H1 (cell line): ENCODE measurements around the gene CLEC7A. TPM values are rescaled to one million over a fixed set of nuclear protein-coding genes. Genes with fewer than 3 reads are reported as not detected.

ENCODE experiments used
- BACH1 ChIP-seq: IDR thresholded peaks from 2 replicates; pipeline ENCODE4 v1.6.1; 2012; ENCODE audit warnings: low read length, improper control_type of control experiment
- EGR1 ChIP-seq: IDR thresholded peaks from 2 replicates; pipeline ENCODE4 v1.6.1; 2011; ENCODE audit warnings: low read depth, low read length, borderline replicate concordance
- EP300 ChIP-seq, 2 experiments: IDR thresholded peaks; 1 replicate in 1 of 2; 2 replicates in 1 of 2; pipeline ENCODE4 v1.6.1; 2011 to 2012; ENCODE audit warnings: low read depth in 2 of 2, low read length in 2 of 2, mild to moderate bottlenecking in 2 of 2, borderline replicate concordance in 1 of 2, inconsistent platforms in 1 of 2, moderate library complexity in 1 of 2
- FOSL1 ChIP-seq: IDR thresholded peaks from 2 replicates; pipeline ENCODE4 v1.6.1; 2011; ENCODE audit warnings: mild to moderate bottlenecking, low read depth, low read length, moderate library complexity; ENCODE audit not compliant: insufficient read depth
- NRF1 ChIP-seq: IDR thresholded peaks from 2 replicates; pipeline ENCODE4 v1.6.1; 2011; ENCODE audit warnings: mild to moderate bottlenecking, low read depth, low read length, improper control_type of control experiment
- POLR2AphosphoS5 ChIP-seq: IDR thresholded peaks from 2 replicates; pipeline ENCODE4 v1.6.1; 2011; ENCODE audit warnings: low read depth, low read length
- RBBP5 ChIP-seq: IDR thresholded peaks from 2 replicates; pipeline ENCODE4 v1.7.1; 2012; ENCODE audit warnings: low read depth, mild to moderate bottlenecking, inconsistent platforms, low read length, moderate library complexity, borderline replicate concordance
- TCF12 ChIP-seq: IDR thresholded peaks from 2 replicates; pipeline ENCODE4 v1.6.1; 2011; ENCODE audit warnings: low read depth, mild to moderate bottlenecking, low read length
- polyA plus RNA-seq, 7 experiments: library from polyadenylated mRNA; depleted of rRNA in 3 of 7; stranded (reverse) in 5 of 7; unstranded in 2 of 7; fragments of >200 nt in 5 of 7; fragments of 200-250 nt in 2 of 7; gene quantifications; 1 replicate in 5 of 7; 2 replicates in 1 of 7; 4 replicates in 1 of 7; pipeline versions ENCODE4 v1.2.1 to v1.2.3, GENCODE V29; 2011 to 2013; ENCODE audit warnings: missing spikeins in 2 of 7, mixed read lengths in 2 of 7
- total RNA-seq: library from RNA; stranded (reverse); fragmentation: NEBNext Ultra II Directional; extraction: Animal tissue kit (Norgen Biotek cat#: 25700); gene quantifications from 2 replicates; pipeline ENCODE4 v1.2.1, GENCODE V29; 2021
- TF ChIP-seq, protein P1 (sequence below): fragments of 300-600 bp; sonication (generic); IDR thresholded peaks from 2 replicates; pipeline ENCODE4 v1.7.1; 2012; ENCODE audit warnings: low read length, moderate library complexity, mild to moderate bottlenecking, inconsistent platforms; ENCODE audit not compliant: insufficient replicate concordance

CLEC7A gene
- total and polyA plus RNA-seq, 2 of the 8 experiments (the other 6 are each of a cell fraction or from before 2014, with no cell fraction given), result 0.09 to 0.15 TPM

DNA sequence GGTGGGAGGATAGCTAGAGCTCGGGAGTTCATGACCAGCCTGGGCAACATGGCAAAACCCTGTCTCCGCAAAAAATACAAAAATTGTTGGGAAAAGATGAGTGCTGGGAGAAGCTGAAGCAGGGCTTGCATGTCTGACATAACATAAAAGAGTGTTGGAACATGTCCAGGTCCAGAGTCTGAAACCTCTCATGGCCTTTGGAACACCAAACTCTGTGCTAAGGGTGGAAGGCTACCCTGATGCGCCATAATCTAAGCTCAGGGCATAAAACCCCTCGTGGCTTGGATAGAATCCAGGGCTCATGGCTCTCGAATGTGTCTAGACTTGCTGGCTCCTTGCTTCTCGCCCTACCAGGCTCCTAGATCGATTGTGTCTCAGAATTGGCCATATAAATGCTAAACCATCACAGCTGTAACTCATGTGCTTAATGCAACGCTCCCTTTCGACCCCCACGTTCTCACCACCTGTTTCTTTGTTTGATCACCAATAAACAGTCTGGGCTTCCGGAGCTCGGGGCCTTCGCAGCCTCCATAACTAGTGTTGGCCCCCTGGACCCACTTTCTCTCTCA, 6.7 kb upstream of the CLEC7A start (continued):
- TF ChIP-seq, protein P1, sequence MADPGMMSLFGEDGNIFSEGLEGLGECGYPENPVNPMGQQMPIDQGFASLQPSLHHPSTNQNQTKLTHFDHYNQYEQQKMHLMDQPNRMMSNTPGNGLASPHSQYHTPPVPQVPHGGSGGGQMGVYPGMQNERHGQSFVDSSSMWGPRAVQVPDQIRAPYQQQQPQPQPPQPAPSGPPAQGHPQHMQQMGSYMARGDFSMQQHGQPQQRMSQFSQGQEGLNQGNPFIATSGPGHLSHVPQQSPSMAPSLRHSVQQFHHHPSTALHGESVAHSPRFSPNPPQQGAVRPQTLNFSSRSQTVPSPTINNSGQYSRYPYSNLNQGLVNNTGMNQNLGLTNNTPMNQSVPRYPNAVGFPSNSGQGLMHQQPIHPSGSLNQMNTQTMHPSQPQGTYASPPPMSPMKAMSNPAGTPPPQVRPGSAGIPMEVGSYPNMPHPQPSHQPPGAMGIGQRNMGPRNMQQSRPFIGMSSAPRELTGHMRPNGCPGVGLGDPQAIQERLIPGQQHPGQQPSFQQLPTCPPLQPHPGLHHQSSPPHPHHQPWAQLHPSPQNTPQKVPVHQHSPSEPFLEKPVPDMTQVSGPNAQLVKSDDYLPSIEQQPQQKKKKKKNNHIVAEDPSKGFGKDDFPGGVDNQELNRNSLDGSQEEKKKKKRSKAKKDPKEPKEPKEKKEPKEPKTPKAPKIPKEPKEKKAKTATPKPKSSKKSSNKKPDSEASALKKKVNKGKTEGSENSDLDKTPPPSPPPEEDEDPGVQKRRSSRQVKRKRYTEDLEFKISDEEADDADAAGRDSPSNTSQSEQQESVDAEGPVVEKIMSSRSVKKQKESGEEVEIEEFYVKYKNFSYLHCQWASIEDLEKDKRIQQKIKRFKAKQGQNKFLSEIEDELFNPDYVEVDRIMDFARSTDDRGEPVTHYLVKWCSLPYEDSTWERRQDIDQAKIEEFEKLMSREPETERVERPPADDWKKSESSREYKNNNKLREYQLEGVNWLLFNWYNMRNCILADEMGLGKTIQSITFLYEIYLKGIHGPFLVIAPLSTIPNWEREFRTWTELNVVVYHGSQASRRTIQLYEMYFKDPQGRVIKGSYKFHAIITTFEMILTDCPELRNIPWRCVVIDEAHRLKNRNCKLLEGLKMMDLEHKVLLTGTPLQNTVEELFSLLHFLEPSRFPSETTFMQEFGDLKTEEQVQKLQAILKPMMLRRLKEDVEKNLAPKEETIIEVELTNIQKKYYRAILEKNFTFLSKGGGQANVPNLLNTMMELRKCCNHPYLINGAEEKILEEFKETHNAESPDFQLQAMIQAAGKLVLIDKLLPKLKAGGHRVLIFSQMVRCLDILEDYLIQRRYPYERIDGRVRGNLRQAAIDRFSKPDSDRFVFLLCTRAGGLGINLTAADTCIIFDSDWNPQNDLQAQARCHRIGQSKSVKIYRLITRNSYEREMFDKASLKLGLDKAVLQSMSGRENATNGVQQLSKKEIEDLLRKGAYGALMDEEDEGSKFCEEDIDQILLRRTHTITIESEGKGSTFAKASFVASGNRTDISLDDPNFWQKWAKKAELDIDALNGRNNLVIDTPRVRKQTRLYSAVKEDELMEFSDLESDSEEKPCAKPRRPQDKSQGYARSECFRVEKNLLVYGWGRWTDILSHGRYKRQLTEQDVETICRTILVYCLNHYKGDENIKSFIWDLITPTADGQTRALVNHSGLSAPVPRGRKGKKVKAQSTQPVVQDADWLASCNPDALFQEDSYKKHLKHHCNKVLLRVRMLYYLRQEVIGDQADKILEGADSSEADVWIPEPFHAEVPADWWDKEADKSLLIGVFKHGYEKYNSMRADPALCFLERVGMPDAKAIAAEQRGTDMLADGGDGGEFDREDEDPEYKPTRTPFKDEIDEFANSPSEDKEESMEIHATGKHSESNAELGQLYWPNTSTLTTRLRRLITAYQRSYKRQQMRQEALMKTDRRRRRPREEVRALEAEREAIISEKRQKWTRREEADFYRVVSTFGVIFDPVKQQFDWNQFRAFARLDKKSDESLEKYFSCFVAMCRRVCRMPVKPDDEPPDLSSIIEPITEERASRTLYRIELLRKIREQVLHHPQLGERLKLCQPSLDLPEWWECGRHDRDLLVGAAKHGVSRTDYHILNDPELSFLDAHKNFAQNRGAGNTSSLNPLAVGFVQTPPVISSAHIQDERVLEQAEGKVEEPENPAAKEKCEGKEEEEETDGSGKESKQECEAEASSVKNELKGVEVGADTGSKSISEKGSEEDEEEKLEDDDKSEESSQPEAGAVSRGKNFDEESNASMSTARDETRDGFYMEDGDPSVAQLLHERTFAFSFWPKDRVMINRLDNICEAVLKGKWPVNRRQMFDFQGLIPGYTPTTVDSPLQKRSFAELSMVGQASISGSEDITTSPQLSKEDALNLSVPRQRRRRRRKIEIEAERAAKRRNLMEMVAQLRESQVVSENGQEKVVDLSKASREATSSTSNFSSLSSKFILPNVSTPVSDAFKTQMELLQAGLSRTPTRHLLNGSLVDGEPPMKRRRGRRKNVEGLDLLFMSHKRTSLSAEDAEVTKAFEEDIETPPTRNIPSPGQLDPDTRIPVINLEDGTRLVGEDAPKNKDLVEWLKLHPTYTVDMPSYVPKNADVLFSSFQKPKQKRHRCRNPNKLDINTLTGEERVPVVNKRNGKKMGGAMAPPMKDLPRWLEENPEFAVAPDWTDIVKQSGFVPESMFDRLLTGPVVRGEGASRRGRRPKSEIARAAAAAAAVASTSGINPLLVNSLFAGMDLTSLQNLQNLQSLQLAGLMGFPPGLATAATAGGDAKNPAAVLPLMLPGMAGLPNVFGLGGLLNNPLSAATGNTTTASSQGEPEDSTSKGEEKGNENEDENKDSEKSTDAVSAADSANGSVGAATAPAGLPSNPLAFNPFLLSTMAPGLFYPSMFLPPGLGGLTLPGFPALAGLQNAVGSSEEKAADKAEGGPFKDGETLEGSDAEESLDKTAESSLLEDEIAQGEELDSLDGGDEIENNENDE, result no peak
- no peak for TF ChIP-seq BACH1
- TF ChIP-seq TCF12, result no peak
- TF ChIP-seq POLR2AphosphoS5, result no peak
- TF ChIP-seq NRF1, result no peak
- TF ChIP-seq EGR1, result no peak
- TF ChIP-seq RBBP5, result no peak
- no peak for TF ChIP-seq FOSL1
- no peak for TF ChIP-seq EP300 (IDR thresholded peaks at IDR 0.05; ENCODE audit: borderline replicate concordance in 1 of 2, low read depth in 2 of 2, low read length in 2 of 2)
